GM23338 (cell line): Measurements from ENCODE around the gene LRRC25. TPM values are rescaled to one million over a fixed set of nuclear protein-coding genes. Genes with fewer than 3 reads are reported as not detected.

Experiments used
- ATAC-seq: fragments of 200-7000 bp; cut with Tn5 transposase; 3 replicates; pipeline ENCODE4 v1.9.1; 2020
- DNase-seq: peaks from one replicate; pipeline ENCODE4 v3.0.0-alpha.2; 2015; ENCODE audit warnings: low spot score
- H2AFZ ChIP-seq: fragments of 200-600 bp; sonication (generic); 2 replicates; pipeline ENCODE4 v1.8.0; 2016; ENCODE audit warnings: antibody characterized with exemption, mild to moderate bottlenecking, moderate library complexity
- H3F3A ChIP-seq: fragments of 200-600 bp; sonication (generic); replicated peaks from 2 replicates; pipeline ENCODE4 v1.8.0; 2017; ENCODE audit warnings: antibody characterized with exemption, mixed run types, low read depth
- H3K27ac ChIP-seq: fragments of 200-600 bp; sonication (generic); 2 replicates; pipeline ENCODE4 v1.6.1; 2016; ENCODE audit warnings: low read depth
- H3K27me3 ChIP-seq: fragments of 200-600 bp; sonication (generic); 2 replicates; pipeline ENCODE4 v1.8.0; 2016; ENCODE audit warnings: mild to moderate bottlenecking, mixed run types, moderate library complexity; ENCODE audit not compliant: insufficient read depth
- H3K36me3 ChIP-seq: fragments of 200-600 bp; sonication (generic); 2 replicates; pipeline ENCODE4 v1.8.0; 2016; ENCODE audit warnings: mild to moderate bottlenecking; ENCODE audit not compliant: insufficient read depth
- H3K4me1 ChIP-seq: fragments of 200-600 bp; sonication (generic); 2 replicates; pipeline ENCODE4 v1.8.0; 2016; ENCODE audit warnings: mild to moderate bottlenecking, moderate library complexity; ENCODE audit not compliant: insufficient read depth
- H3K4me2 ChIP-seq: fragments of 200-600 bp; sonication (generic); 2 replicates; pipeline ENCODE4 v1.7.1; 2017; ENCODE audit warnings: mixed run types
- H3K4me3 ChIP-seq: fragments of 200-600 bp; sonication (generic); 2 replicates; pipeline ENCODE4 v1.6.1; 2016; ENCODE audit warnings: mixed run types
- H3K79me2 ChIP-seq: fragments of 200-600 bp; sonication (generic); replicated peaks from 2 replicates; pipeline ENCODE4 v1.8.0; 2017; ENCODE audit warnings: mild to moderate bottlenecking; ENCODE audit not compliant: insufficient read depth
- H3K9me2 ChIP-seq: fragments of 200-600 bp; sonication (generic); 2 replicates; pipeline ENCODE4 v1.8.0; 2017; ENCODE audit not compliant: insufficient read depth
- H4K20me1 ChIP-seq: fragments of 200-600 bp; sonication (generic); replicated peaks from 2 replicates; pipeline ENCODE4 v1.8.0; 2017; ENCODE audit warnings: mild to moderate bottlenecking; ENCODE audit not compliant: insufficient read depth
- H3K27ac Mint-ChIP-seq: 2 replicates; pipeline ENCODE4 v1.8.0; 2020; ENCODE audit warnings: inconsistent platforms, mild to moderate bottlenecking, moderate library complexity, mixed read lengths
- H3K27me3 Mint-ChIP-seq: 3 replicates; pipeline ENCODE4 v1.8.0; 2022; ENCODE audit warnings: low read depth, mild to moderate bottlenecking, moderate library complexity, mixed read lengths, inconsistent platforms; ENCODE audit not compliant: insufficient read depth, poor library complexity
- H3K36me3 Mint-ChIP-seq: 3 replicates; pipeline ENCODE4 v1.8.0; 2021; ENCODE audit warnings: low read depth, mild to moderate bottlenecking, inconsistent platforms, moderate library complexity, mixed read lengths
- H3K4me1 Mint-ChIP-seq: 3 replicates; pipeline ENCODE4 v1.8.0; 2020; ENCODE audit warnings: mild to moderate bottlenecking, inconsistent platforms, mixed read lengths
- H3K4me3 Mint-ChIP-seq: 3 replicates; pipeline ENCODE4 v1.8.0; 2021; ENCODE audit warnings: moderate library complexity, mild to moderate bottlenecking, inconsistent platforms, mixed read lengths
- H3K9me3 Mint-ChIP-seq: 3 replicates; pipeline ENCODE4 v1.8.0; 2020; ENCODE audit warnings: moderate library complexity, mild to moderate bottlenecking, inconsistent platforms, mixed read lengths
- CREB1 ChIP-seq: fragments of 250-450 bp; sonication (Bioruptor Pico); IDR thresholded peaks from 2 replicates; pipeline ENCODE4 v1.5.0; 2020; ENCODE audit warnings: low read depth, mild to moderate bottlenecking, moderate library complexity
- EZH2 ChIP-seq: fragments of 200-600 bp; sonication (generic); IDR thresholded peaks from one replicate; pipeline ENCODE4 v1.8.0; 2017; ENCODE audit warnings: antibody characterized with exemption, mild to moderate bottlenecking, low read depth; ENCODE audit not compliant: unreplicated experiment
- EZH2phosphoT487 ChIP-seq: fragments of 200-600 bp; sonication (generic); IDR thresholded peaks from one replicate; pipeline ENCODE4 v1.8.1; 2018; ENCODE audit warnings: antibody characterized with exemption; ENCODE audit not compliant: unreplicated experiment
- JUNB ChIP-seq: IDR thresholded peaks from one replicate; pipeline ENCODE4 v1.6.1; 2016; ENCODE audit warnings: antibody characterized with exemption; ENCODE audit not compliant: unreplicated experiment
- NANOG ChIP-seq: IDR thresholded peaks from 2 replicates; pipeline ENCODE4 v1.6.1; 2016; ENCODE audit warnings: antibody characterized with exemption, borderline replicate concordance
- POLR2AphosphoS5 ChIP-seq: IDR thresholded peaks from 2 replicates; pipeline ENCODE4 v1.6.1; 2016; ENCODE audit warnings: antibody characterized with exemption, low read depth
- STAT1 ChIP-seq: IDR thresholded peaks from one replicate; pipeline ENCODE4 v1.6.1; 2016; ENCODE audit warnings: antibody characterized with exemption; ENCODE audit not compliant: unreplicated experiment
- ZNF114 ChIP-seq: fragments of 250-450 bp; sonication (Bioruptor Pico); IDR thresholded peaks from 2 replicates; pipeline ENCODE4 v1.5.0; 2020; ENCODE audit warnings: mild to moderate bottlenecking, moderate library complexity
- ZNF331 ChIP-seq: fragments of 250-450 bp; sonication (Bioruptor Pico); IDR thresholded peaks from 2 replicates; pipeline ENCODE4 v1.5.0; 2020; ENCODE audit warnings: low read depth, mild to moderate bottlenecking, moderate library complexity
- polyA plus RNA-seq: library from polyadenylated mRNA; unstranded; fragments of >200 nt; fragmentation: Nextera tagmentation; extraction: Ambion mirVana; gene quantifications from 2 replicates; pipeline ENCODE4 v1.2.1, GENCODE V29; 2016
- total RNA-seq: library from RNA; depleted of rRNA; stranded (reverse); fragments of >200 nt; shearing (Covaris generic); gene quantifications from 2 replicates; pipeline ENCODE4 v1.2.3, GENCODE V29; 2014
- TF ChIP-seq, protein P1 (sequence below): IDR thresholded peaks from 2 replicates; pipeline ENCODE4 v1.6.1; 2016; ENCODE audit warnings: antibody characterized with exemption
- TF ChIP-seq, protein P2 (sequence below), 2 experiments: fragments of 200-600 bp in 1 of 2; sonication (generic) in 1 of 2; conservative IDR thresholded peaks; 2 replicates each; pipeline versions ENCODE4 v1.5.1 to v1.6.1; 2016 to 2017; ENCODE audit warnings: antibody characterized with exemption in 2 of 2, low read depth in 2 of 2, mild to moderate bottlenecking in 2 of 2, moderate library complexity in 1 of 2
- TF ChIP-seq, protein P3 (sequence below): IDR thresholded peaks from one replicate; pipeline ENCODE4 v1.6.1; 2018; ENCODE audit warnings: antibody characterized with exemption; ENCODE audit not compliant: unreplicated experiment
- TF ChIP-seq, protein P4 (sequence below): fragments of 250-450 bp; sonication (Bioruptor Pico); IDR thresholded peaks from 2 replicates; pipeline ENCODE4 v1.5.0; 2020; ENCODE audit warnings: mild to moderate bottlenecking, moderate library complexity

The LRRC25 gene
- total and polyA plus RNA-seq, 2 experiments from 2014 or later: 0.17 to 0.24 TPM

DNA sequence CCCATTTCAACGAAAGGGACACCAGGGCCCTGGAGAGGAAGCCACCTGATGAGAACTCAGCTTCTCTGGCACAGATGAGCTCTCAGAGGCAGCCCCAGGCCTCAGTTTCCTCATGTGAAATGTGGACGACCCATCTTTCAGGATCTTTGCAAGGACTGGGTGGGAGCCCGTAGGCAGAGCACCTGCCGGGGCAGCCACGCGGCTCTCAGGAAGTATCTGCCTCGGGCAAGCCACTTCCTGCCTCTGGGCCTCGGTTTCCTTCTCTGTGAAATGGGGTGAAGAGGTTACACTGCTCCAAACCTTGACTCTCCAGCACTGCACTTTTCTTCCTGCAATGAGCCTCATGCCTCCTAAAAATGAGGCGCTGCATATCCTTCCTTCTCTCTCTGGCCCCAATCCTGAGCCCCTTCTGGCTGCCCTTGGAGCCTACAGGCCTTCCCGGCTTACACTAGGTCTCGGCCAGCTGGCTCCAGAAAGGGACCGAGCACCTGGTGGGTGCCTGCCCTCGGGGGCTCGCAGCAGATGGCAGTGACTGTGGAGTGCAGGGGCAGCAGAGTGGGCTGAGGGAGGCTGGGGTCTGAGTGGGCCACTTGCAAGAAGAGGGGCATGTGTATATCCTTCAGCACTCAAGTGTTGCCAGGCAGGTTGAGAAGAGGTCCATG is 25.2 kb upstream of the LRRC25 start:
- Mint-ChIP-seq H3K36me3 (no peaks in the 10 kb centered on the region), H3K27me3 (peaks cover 37% of the 10 kb centered on the region), H3K27ac (no peak overlapping the region), H3K4me1 (peaks cover 35% of the 10 kb centered on the region), H3K4me3 (no peak overlapping the region), H3K9me3 (no peaks in the 10 kb centered on the region)
- peaks cover 11% of the 10 kb centered on the region for H3F3A ChIP-seq
- ATAC-seq: no peak
- H3K4me1 ChIP-seq: peaks cover 7% of the 10 kb centered on the region; the same call in 1 of the 2 replicates
- peaks cover 34% of the 10 kb centered on the region for H3K27me3 ChIP-seq
- no peak overlapping the region for H3K4me2 ChIP-seq
- H3K9me2 ChIP-seq: no peaks in the 10 kb centered on the region
- H4K20me1 ChIP-seq: peaks cover 6% of the 10 kb centered on the region; the same call in 1 of the 2 replicates
- H2AFZ ChIP-seq: no peak overlapping the region
- H3K4me3 ChIP-seq: no peak overlapping the region
- no peaks in the 10 kb centered on the region for H3K36me3 ChIP-seq
- DNase-seq: no peak
- no peaks in the 10 kb centered on the region for H3K79me2 ChIP-seq
- H3K27ac ChIP-seq: no peak overlapping the region
- TF ChIP-seq, protein P1, sequence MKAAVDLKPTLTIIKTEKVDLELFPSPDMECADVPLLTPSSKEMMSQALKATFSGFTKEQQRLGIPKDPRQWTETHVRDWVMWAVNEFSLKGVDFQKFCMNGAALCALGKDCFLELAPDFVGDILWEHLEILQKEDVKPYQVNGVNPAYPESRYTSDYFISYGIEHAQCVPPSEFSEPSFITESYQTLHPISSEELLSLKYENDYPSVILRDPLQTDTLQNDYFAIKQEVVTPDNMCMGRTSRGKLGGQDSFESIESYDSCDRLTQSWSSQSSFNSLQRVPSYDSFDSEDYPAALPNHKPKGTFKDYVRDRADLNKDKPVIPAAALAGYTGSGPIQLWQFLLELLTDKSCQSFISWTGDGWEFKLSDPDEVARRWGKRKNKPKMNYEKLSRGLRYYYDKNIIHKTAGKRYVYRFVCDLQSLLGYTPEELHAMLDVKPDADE: no peak
- TF ChIP-seq, protein P2, sequence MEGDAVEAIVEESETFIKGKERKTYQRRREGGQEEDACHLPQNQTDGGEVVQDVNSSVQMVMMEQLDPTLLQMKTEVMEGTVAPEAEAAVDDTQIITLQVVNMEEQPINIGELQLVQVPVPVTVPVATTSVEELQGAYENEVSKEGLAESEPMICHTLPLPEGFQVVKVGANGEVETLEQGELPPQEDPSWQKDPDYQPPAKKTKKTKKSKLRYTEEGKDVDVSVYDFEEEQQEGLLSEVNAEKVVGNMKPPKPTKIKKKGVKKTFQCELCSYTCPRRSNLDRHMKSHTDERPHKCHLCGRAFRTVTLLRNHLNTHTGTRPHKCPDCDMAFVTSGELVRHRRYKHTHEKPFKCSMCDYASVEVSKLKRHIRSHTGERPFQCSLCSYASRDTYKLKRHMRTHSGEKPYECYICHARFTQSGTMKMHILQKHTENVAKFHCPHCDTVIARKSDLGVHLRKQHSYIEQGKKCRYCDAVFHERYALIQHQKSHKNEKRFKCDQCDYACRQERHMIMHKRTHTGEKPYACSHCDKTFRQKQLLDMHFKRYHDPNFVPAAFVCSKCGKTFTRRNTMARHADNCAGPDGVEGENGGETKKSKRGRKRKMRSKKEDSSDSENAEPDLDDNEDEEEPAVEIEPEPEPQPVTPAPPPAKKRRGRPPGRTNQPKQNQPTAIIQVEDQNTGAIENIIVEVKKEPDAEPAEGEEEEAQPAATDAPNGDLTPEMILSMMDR (conservative IDR thresholded peaks at IDR 0.05; ENCODE audit: low read depth in 2 of 2): no peak
- TF ChIP-seq CREB1 (no peak), JUNB (no peak), EZH2phosphoT487 (no peak), EZH2 (no peak), ZNF331 (CRISPR knock-in tag) (no peak), POLR2AphosphoS5 (no peak), STAT1 (no peak), NANOG (no peak), ZNF114 (CRISPR knock-in tag) (no peak)
- TF ChIP-seq, protein P3, sequence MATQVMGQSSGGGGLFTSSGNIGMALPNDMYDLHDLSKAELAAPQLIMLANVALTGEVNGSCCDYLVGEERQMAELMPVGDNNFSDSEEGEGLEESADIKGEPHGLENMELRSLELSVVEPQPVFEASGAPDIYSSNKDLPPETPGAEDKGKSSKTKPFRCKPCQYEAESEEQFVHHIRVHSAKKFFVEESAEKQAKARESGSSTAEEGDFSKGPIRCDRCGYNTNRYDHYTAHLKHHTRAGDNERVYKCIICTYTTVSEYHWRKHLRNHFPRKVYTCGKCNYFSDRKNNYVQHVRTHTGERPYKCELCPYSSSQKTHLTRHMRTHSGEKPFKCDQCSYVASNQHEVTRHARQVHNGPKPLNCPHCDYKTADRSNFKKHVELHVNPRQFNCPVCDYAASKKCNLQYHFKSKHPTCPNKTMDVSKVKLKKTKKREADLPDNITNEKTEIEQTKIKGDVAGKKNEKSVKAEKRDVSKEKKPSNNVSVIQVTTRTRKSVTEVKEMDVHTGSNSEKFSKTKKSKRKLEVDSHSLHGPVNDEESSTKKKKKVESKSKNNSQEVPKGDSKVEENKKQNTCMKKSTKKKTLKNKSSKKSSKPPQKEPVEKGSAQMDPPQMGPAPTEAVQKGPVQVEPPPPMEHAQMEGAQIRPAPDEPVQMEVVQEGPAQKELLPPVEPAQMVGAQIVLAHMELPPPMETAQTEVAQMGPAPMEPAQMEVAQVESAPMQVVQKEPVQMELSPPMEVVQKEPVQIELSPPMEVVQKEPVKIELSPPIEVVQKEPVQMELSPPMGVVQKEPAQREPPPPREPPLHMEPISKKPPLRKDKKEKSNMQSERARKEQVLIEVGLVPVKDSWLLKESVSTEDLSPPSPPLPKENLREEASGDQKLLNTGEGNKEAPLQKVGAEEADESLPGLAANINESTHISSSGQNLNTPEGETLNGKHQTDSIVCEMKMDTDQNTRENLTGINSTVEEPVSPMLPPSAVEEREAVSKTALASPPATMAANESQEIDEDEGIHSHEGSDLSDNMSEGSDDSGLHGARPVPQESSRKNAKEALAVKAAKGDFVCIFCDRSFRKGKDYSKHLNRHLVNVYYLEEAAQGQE: no peak
- TF ChIP-seq, protein P4, sequence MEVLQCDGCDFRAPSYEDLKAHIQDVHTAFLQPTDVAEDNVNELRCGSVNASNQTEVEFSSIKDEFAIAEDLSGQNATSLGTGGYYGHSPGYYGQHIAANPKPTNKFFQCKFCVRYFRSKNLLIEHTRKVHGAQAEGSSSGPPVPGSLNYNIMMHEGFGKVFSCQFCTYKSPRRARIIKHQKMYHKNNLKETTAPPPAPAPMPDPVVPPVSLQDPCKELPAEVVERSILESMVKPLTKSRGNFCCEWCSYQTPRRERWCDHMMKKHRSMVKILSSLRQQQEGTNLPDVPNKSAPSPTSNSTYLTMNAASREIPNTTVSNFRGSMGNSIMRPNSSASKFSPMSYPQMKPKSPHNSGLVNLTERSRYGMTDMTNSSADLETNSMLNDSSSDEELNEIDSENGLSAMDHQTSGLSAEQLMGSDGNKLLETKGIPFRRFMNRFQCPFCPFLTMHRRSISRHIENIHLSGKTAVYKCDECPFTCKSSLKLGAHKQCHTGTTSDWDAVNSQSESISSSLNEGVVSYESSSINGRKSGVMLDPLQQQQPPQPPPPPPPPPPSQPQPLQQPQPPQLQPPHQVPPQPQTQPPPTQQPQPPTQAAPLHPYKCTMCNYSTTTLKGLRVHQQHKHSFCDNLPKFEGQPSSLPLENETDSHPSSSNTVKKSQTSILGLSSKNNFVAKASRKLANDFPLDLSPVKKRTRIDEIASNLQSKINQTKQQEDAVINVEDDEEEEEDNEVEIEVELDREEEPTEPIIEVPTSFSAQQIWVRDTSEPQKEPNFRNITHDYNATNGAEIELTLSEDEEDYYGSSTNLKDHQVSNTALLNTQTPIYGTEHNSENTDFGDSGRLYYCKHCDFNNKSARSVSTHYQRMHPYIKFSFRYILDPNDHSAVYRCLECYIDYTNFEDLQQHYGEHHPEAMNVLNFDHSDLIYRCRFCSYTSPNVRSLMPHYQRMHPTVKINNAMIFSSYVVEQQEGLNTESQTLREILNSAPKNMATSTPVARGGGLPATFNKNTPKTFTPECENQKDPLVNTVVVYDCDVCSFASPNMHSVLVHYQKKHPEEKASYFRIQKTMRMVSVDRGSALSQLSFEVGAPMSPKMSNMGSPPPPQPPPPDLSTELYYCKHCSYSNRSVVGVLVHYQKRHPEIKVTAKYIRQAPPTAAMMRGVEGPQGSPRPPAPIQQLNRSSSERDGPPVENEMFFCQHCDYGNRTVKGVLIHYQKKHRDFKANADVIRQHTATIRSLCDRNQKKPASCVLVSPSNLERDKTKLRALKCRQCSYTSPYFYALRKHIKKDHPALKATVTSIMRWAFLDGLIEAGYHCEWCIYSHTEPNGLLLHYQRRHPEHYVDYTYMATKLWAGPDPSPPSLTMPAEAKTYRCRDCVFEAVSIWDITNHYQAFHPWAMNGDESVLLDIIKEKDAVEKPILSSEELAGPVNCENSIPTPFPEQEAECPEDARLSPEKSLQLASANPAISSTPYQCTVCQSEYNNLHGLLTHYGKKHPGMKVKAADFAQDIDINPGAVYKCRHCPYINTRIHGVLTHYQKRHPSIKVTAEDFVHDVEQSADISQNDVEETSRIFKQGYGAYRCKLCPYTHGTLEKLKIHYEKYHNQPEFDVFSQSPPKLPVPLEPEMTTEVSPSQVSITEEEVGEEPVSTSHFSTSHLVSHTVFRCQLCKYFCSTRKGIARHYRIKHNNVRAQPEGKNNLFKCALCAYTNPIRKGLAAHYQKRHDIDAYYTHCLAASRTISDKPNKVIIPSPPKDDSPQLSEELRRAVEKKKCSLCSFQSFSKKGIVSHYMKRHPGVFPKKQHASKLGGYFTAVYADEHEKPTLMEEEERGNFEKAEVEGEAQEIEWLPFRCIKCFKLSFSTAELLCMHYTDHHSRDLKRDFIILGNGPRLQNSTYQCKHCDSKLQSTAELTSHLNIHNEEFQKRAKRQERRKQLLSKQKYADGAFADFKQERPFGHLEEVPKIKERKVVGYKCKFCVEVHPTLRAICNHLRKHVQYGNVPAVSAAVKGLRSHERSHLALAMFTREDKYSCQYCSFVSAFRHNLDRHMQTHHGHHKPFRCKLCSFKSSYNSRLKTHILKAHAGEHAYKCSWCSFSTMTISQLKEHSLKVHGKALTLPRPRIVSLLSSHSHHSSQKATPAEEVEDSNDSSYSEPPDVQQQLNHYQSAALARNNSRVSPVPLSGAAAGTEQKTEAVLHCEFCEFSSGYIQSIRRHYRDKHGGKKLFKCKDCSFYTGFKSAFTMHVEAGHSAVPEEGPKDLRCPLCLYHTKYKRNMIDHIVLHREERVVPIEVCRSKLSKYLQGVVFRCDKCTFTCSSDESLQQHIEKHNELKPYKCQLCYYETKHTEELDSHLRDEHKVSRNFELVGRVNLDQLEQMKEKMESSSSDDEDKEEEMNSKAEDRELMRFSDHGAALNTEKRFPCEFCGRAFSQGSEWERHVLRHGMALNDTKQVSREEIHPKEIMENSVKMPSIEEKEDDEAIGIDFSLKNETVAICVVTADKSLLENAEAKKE (CRISPR knock-in tag): no peak
